Activated effector memory CD4-positive, alpha-beta T cell treated with anti-CD3 and anti-CD28 coated beads, Interleukin-2, amount 50 U/mL, for 16 hours (primary cell): Measurements from ENCODE around the gene OR14K1.
"Not testable (repeated sequence)": the region's sequence is repeated elsewhere in the genome, so short reads cannot be mapped to it uniquely, and the experiment has no call there.

Experiments
- DNase-seq: peaks from one replicate; pipeline ENCODE4 v3.0.0-alpha.2; 2020

The OR14K1 gene

GRCh38 chr1:247738315-247738714 is at the start of gene OR14K1:
Gene OR14K1 (plus strand): TSS chr1:247738615. CDS start chr1:247738615, 0 bp downstream.
- DNase-seq = no peak

DNA sequence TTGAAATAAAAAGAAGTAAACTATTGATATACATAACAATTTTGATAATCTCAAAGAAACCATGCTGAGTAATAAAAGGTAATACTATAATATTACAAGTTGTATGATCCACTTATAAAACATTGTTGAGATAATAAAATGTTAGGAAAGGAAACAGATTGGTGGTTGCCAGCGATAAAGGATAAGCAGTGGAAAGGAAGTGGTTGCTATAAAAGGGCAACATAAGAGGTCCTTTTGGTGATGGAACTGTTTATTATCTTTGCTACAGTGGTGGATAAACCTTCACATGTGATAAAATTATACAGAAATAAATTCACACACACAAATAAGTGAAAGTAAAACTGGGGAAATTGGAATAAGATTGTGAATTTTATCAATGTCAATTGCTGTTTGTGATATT is 37.1 kb upstream of the OR14K1 start:
- no peak for DNase-seq

DNA sequence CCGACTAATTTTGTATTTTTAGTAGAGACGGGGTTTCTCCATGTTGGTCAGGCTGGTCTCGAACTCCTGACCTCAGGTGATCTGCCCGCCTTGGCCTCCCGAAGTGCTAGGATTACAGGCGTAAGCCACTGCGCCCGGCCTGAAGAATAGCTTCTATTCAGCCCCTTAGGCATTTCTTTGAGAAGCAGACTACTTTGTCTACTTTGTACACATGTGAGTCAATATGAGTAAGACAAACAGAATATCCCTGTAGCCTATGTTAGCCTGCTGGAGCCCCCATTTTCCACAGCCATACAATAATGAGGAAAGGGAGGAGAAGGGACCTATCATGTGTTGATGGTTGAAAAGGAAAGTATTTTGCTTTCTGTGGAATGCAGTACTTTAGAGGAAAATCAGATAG is 27.7 kb upstream of the OR14K1 start:
- not testable (repeated sequence) for DNase-seq

DNA sequence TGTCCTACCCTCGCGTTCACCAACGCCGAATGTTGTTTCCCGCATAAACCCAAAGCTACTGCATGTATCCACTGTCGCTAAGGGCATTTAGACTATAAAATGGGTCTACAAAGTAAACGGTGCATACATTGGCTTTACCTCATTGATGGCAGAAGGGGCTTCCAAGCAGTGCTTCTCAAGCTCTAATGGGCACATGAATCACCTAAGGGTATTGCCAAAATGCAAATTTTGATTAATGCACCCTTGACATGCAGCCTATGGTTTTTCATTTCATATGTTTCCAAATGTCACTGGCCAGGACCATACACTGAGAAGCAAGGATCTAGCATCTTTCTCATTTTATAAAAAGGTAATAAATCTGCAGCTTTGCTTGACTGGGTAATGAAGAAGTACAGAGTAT is 24.7 kb upstream of the OR14K1 start:
- no peak for DNase-seq

- no peak for DNase-seq
These were observed 21.9 kb upstream of the OR14K1 start, which contains the start of gene OR6F1 for GRCh38 chr1:247716546-247716945. Gene OR6F1 (minus strand): TSS chr1:247716646. CDS start chr1:247712755, 3,891 bp downstream.

DNA sequence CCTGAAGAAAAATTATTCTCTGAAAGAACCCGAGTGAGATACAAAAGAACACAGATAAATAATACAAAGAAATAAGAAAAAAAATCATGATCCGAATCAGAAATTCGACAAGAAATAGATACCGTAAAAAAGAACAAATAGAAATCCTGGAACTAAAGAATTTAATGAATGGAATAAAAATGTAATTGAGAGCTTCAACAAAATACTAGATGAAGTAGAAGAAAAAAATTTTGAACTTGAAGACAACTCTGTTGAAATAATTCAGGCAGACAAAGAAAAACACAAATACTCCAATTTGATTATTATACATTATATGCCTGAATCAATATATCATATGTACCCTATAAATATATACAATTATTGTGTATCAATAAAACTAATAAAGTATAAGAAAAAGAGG is 17.2 kb upstream of the OR14K1 start:
- DNase-seq = no peak

GRCh38 chr1:247740721-247741120 is 2.3 kb downstream of the OR14K1 start:
- DNase-seq = no peak

DNA sequence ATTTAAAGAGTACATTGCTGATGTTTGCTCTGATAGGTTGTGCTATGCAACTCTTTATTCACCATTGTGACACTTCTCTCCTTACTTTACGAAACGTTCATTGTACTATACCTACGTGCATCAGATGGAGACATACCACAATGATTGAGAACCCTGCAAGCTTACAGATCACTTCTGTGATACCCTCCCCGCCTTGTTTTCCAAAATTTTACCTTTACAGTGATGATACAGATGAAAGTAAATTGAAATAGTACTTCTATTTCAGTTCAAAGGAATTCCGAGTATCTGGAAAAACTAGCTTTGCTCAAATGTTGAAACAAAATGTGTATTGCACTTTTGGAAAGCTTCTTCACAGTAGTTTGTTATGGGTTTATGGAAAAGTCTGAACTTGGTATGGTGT is 3.3 kb downstream of the OR14K1 start:
- DNase-seq = no peak

DNA sequence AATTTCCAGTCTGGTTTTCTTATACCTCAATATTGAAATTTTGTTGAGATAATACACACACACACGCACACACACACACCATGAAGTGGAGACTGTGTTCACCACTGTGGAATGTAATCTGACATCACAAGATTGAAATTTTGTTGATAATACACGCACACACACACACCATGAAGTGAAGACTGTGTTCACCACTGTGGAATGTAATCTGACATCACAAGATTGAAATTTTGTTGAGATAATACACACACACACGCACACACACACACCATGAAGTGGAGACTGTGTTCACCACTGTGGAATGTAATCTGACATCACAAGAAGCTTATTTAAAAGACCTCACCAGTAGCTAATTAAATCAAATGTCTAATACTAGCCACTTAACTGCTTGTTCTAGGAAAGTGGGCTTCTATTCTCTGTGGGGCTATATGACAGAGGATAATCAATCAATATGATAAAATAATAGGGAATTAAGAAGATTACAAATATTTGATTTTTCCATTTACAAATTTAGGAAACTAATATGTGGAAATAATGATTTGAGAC is 3.9 kb downstream of the OR14K1 start:
- DNase-seq = not testable (repeated sequence)

DNA sequence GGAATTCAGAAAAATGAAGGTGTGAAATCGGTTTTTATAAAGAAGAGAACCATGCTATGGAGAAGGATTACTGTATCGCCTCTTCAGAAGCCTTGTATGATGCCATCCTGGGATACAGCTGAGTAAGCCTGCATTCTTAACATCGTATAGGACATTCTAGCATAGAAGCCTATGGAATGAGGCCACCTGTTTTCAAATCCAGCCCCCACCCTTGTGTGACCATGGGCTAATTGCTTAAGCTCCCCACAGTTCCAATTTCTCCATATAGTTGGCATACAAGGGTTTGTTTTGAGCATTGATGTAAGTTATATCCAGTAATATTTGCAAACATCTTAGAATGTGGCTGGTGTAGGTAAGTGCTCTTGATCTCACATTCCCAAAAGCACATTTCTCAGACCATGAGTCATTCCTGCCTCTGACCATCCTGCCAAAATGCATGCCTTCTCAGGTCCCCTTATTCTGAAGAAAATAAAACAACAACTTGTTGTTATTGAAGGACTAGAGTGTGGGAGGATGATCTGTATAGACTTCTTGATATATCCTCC is 8.0 kb downstream of the OR14K1 start:
- DNase-seq = no peak

GRCh38 chr1:247747616-247748015 is 9.2 kb downstream of the OR14K1 start:
- DNase-seq = no peak

DNA sequence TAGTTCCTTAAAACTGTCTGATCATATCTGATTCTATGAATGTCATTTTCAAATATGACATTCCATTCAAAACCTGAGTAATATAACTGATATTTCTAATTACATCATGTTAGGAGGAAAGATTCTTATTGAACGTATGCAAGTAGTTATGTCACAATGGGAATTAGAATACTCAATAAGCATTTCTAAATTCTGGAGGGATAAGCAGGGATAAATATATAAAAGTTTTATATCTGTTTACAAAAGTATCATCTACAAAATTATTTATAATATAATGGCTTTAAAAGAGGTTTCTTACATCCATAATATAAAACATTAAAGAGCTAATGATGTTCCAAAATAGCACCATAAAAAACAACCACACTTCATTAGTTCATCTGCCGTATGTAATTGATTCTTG is 9.6 kb downstream of the OR14K1 start, which contains the start of gene OR14A2:
OR14A2 (minus strand) TSS at position 101 of the 400 bp plus-strand sequence.
- no peak for DNase-seq

- DNase-seq = peak; percentile 53
These were observed 11.5 kb downstream of the OR14K1 start for GRCh38 chr1:247749870-247750269.

- not testable (repeated sequence) for DNase-seq
These were observed 15.9 kb downstream of the OR14K1 start for GRCh38 chr1:247754311-247754710.

GRCh38 chr1:247760456-247760855 is 22.0 kb downstream of the OR14K1 start, which contains the start of gene OR1C1:
Gene OR1C1 (minus strand): TSS chr1:247760556. CDS start chr1:247758406, 2,150 bp downstream.
- DNase-seq = no peak

- DNase-seq = no peak
These were observed 31.2 kb downstream of the OR14K1 start for GRCh38 chr1:247769603-247770002.
